SJCRH30 (cell line): ENCODE results near the gene RUFY1. TPM values are rescaled to one million over a fixed set of nuclear protein-coding genes. Genes with fewer than 3 reads are reported as not detected.
A peak's percentile ranks its signal among the peaks of the same experiment; 100 is the strongest.

Experiments used
- DNase-seq, 2 experiments: peaks; one replicate each; pipeline ENCODE4 v3.0.0-alpha.2; 2015 to 2020
- H3K27ac ChIP-seq: fragments of 250-450 bp; sonication (Bioruptor Pico); 2 replicates; pipeline ENCODE4 v1.5.1; 2020; ENCODE audit warnings: mild to moderate bottlenecking, moderate library complexity
- H3K27me3 ChIP-seq: fragments of 250-450 bp; sonication (Bioruptor Pico); 2 replicates; pipeline ENCODE4 v1.5.1; 2020; ENCODE audit warnings: mild to moderate bottlenecking, moderate library complexity
- H3K36me3 ChIP-seq: fragments of 250-450 bp; sonication (Bioruptor Pico); 2 replicates; pipeline ENCODE4 v1.5.1; 2020; ENCODE audit warnings: mild to moderate bottlenecking, moderate library complexity
- H3K4me1 ChIP-seq: fragments of 250-450 bp; sonication (Bioruptor Pico); 2 replicates; pipeline ENCODE4 v1.5.1; 2020; ENCODE audit warnings: mild to moderate bottlenecking, moderate library complexity
- H3K4me3 ChIP-seq: fragments of 250-450 bp; sonication (Bioruptor Pico); 2 replicates; pipeline ENCODE4 v1.5.1; 2020; ENCODE audit warnings: mild to moderate bottlenecking, moderate library complexity
- H3K9me3 ChIP-seq: fragments of 250-450 bp; sonication (Bioruptor Pico); replicated peaks from 2 replicates; pipeline ENCODE4 v1.5.1; 2020; ENCODE audit warnings: mild to moderate bottlenecking, moderate library complexity
- total RNA-seq: library from RNA; depleted of rRNA; stranded (reverse); fragments of >200 nt; shearing (Covaris generic); gene quantifications from 2 replicates; pipeline ENCODE4 v1.2.3, GENCODE V29; 2014

The RUFY1 gene
- total RNA-seq, 1 experiment from 2014 or later = 25.7 TPM

DNA sequence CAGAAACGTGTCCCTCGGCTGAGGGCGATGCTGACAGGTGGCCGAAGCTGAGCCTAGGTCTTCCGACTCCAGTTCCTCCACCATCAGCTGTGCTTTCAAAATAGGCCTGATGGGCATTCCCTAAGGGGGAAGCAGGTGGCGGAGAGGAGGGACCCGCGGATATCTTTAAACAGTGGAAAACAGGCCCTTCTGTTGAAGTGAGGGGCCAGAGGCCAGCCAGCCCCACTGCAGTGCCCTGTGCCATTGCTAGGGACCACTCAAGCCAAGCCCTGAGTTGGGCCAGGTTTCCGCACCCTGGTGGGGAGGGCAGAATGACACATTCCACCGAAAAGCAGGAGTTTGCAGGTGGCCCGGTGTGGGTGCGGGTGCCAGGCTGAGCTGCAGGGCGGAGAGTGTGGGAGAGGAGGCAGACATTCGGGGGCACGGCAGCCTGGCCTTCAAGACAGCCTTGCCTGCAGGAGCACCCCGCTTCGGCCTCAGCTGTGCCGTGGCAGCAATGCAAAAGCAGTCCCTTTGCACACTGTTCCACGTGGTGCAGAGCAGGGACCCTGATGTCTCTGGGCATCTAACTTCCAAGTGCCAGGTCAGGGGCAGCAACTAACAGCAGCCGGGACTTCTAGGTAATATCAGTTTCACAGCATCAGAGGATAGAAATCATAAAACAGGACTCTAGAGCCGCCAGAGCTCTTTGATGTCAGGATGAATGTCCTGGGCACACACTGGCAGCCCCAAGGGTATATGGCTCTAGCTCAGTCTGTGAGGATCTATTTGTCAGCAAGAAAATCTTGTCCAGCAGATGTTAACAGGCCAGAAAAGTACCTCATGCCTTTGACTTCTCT is 55.9 kb downstream of the RUFY1 start:
- Histone ChIP-seq H3K27me3 (no peaks in the 10 kb centered on the region), H3K4me1 (no peaks in the 10 kb centered on the region), H3K36me3 (peaks cover 40% of the 10 kb centered on the region), H3K9me3 (no peaks in the 10 kb centered on the region), H3K4me3 (no peak overlapping the region), H3K27ac (no peak overlapping the region)
- DNase-seq = peak in 1 of 2 experiments; percentile 35

DNA sequence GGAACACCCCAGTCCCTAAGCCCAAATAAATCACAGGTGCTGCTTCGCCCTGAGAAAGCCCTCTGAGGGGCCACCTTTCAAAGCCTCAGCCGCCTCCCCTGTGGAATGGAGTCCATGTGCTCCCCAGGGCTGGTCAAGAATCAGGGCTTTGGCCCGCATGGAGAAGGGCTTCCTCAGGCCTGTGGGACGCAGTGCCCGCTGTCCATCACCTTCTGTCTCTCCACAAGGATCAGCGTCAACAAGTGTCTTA is 56.5 kb downstream of the RUFY1 start:
- no peak for DNase-seq
- Histone ChIP-seq H3K4me3 (no peak overlapping the region), H3K36me3 (peaks cover 45% of the 10 kb centered on the region), H3K27me3 (no peaks in the 10 kb centered on the region), H3K27ac (no peak overlapping the region), H3K9me3 (no peaks in the 10 kb centered on the region), H3K4me1 (no peaks in the 10 kb centered on the region)

DNA sequence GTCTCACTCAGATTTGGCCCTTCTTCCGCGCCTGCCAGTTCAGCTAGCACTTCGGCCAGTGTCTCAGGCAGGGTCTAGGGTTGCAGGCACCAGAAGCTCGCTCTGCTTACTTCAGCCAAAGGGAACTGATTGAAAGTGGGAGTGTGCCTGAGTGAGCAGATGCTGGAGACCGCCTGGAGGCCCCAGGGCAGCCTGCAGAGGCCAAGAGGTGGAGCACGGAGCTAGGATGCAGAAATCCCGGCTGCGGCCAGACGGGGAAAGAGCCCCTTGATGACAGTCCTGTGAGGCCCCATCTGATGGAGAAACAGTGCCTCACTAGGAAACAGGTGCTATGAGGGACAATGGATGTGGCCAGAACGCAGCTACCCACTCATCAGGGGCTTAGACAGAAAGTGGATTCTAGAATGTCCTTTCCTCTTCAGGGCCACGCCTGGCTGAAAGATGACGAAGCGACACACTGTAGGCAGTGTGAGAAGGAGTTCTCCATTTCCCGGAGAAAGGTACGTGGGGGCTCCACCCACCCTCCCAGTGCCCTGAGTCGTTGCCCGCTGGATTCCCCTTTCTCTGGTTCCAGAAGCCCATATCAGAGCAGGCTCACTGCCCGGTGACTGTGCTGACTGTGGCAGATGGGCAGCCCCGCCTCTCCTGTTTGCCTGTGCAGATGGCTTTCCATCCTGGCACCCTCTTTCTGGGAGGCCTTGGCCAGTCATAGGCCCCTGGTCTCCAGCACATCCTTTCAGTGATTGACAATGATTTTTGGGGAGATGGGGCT is 57.0 kb downstream of the RUFY1 start:
- H3K27me3 ChIP-seq = no peaks in the 10 kb centered on the region
- no peaks in the 10 kb centered on the region for H3K4me1 ChIP-seq
- no peak overlapping the region for H3K4me3 ChIP-seq
- peaks cover 49% of the 10 kb centered on the region for H3K36me3 ChIP-seq
- no peaks in the 10 kb centered on the region for H3K9me3 ChIP-seq
- DNase-seq = no peak
- H3K27ac ChIP-seq = no peak overlapping the region

DNA sequence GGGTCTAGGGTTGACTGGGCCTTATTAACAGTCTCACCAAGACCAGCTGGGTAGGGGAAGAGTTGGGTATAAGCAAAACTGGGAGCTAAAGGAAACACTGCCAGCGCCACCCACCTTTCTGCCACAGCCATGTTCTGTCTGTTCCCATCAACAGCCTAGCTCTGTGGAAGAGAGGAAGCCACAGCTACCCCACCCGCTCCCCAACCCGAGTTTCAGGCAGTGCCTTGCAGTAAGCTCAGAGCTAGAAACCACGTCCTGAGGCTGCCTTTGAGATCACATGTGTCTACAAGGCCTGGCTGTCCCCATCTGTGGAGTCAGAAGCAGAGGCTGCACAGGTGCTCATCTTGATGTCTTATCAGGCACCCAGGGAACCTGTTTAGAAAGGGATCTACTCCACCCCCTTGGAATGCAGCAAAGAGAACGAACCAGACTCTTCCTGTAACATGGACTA is 57.8 kb downstream of the RUFY1 start:
- no peak for DNase-seq
- peaks cover 52% of the 10 kb centered on the region for H3K36me3 ChIP-seq
- H3K27me3 ChIP-seq = no peaks in the 10 kb centered on the region; the same call in 1 of the 2 replicates
- H3K4me3 ChIP-seq = no peak overlapping the region
- H3K9me3 ChIP-seq = no peaks in the 10 kb centered on the region
- no peak overlapping the region for H3K27ac ChIP-seq
- H3K4me1 ChIP-seq = no peaks in the 10 kb centered on the region

DNA sequence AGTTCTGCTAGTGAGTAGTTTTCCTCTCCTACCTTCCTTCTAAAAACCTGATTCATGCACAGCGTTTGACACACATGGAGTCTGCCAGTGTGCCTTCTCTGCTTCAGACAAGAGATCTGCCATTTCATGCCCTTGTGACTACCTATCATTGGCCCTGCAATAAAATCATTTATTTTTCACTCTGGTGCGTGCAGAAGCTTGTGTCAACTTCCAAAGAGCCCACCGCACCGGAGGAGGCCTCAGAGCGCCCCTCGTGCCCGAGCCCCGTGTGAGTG is 59.4 kb downstream of the RUFY1 start:
- DNase-seq = no peak
- H3K4me3 ChIP-seq = no peak overlapping the region
- H3K9me3 ChIP-seq = no peaks in the 10 kb centered on the region
- no peaks in the 10 kb centered on the region for H3K4me1 ChIP-seq
- no peaks in the 10 kb centered on the region; the same call in 1 of the 2 replicates for H3K27me3 ChIP-seq
- no peak overlapping the region for H3K27ac ChIP-seq
- H3K36me3 ChIP-seq = peaks cover 66% of the 10 kb centered on the region

DNA sequence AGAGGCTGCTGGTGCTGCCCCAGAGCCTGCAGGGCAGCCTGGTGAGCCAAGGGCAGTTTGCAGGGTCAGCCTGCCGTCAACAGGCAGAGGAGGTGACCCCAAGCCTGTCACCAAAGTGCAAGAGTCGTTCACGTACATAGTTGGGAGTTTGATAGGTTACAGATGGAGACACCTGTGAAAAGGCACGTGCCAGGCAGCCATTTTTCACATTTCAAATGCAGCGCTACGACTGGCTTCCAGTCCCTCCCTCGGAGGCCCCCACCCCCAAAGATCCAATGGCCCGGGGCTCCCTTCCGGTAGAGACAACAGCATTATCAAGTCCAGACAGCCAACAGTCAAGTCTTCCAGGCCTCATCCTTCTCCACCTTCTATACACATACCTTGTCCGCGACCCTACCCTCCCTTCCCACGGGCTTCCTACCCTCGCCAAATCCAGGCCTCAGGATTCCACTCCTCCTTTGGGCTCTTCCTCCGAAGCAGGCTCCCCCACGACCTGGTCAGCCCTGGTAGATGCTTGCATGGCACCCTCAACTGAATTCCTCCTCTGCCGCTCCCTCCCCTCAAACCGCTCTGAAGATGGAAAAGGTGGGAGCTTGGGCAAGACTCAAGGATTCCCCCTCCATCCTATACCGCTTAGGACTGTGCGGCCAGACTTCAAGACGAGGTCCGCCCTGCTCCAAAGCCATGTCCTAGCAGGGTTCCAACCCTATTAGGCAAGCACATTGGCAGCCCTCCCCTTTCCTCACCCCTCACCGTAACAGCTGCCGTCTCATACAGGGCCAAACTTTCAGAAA is 60.0 kb downstream of the RUFY1 start:
- DNase-seq = peak in 1 of 2 experiments; percentile 30
- Histone ChIP-seq H3K9me3 (no peaks in the 10 kb centered on the region), H3K27me3 (no peaks in the 10 kb centered on the region; the same call in 1 of the 2 replicates), H3K4me1 (no peaks in the 10 kb centered on the region), H3K36me3 (peaks cover 70% of the 10 kb centered on the region), H3K4me3 (no peak overlapping the region), H3K27ac (no peak overlapping the region)

DNA sequence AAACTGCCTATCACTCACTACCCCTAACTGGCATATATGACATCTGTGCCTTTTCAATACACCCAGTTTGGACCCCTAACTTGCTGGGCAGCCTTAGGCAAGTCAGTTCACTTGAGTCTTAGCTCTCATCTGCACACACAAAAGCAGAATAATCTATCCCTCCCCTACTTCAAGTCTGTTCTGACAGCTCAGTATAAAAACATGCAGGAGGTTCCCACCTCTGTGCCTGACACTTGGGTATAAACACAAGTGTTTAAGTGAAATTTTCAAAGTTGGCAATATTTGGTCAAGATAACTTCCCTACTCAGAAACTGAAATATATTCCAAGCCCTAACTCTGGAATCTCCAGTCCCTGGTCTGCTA is 60.5 kb downstream of the RUFY1 start:
- DNase-seq = no peak
- no peak overlapping the region for H3K27ac ChIP-seq

DNA sequence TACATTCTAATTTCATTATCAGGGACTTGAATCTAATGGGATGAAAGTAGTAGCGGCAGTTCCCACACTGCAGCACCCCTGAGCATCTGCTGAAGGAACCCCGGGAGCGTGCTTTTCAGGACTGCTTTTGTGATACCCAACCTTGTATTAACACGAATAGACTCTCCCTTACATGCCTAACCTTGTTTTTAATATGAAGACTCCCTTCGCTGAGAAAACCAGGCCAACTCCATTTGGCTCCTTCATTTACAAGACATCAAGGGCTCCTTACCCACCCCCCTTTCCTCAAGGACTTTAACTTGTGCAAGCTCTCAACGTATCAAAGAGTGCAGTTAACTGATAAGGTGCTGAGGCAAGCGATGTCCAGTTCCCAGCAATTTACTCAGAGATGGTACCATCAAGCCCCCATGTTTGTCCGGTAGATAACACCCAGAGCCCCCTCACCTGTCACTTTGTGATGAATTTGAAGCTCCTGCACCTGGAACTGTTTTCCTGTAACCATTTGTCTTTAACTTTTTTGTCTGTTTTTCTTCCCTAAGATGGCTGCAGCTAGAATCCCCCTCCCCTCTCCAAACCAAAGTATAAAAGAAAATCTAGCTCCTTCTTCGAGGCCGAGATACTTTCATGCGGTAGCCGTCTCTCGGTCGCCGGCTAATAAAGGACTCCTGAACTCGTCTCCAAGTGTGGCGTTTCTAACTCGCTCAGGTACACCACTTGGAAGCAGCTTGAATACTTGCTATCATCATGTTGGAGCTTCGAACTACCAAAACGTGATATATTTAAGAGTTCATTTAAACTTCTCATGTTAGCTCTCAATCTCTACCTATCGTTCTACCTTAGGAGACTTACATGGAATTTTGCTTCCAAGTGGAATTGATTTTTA is 62.5 kb downstream of the RUFY1 start:
- H3K27me3 ChIP-seq = no peaks in the 10 kb centered on the region; the same call in 1 of the 2 replicates
- H3K4me3 ChIP-seq = no peak overlapping the region
- H3K27ac ChIP-seq = no peak overlapping the region
- peak in 1 of 2 experiments; percentile 37 for DNase-seq
- H3K9me3 ChIP-seq = no peaks in the 10 kb centered on the region
- H3K4me1 ChIP-seq = no peaks in the 10 kb centered on the region
- H3K36me3 ChIP-seq = peaks cover 89% of the 10 kb centered on the region

More for the DNA sequence above, 60.5 kb downstream of the RUFY1 start:
- no peaks in the 10 kb centered on the region for H3K4me1 ChIP-seq
- H3K4me3 ChIP-seq = no peak overlapping the region
- no peaks in the 10 kb centered on the region; the same call in 1 of the 2 replicates for H3K27me3 ChIP-seq
- peaks cover 75% of the 10 kb centered on the region for H3K36me3 ChIP-seq
- H3K9me3 ChIP-seq = no peaks in the 10 kb centered on the region

DNA sequence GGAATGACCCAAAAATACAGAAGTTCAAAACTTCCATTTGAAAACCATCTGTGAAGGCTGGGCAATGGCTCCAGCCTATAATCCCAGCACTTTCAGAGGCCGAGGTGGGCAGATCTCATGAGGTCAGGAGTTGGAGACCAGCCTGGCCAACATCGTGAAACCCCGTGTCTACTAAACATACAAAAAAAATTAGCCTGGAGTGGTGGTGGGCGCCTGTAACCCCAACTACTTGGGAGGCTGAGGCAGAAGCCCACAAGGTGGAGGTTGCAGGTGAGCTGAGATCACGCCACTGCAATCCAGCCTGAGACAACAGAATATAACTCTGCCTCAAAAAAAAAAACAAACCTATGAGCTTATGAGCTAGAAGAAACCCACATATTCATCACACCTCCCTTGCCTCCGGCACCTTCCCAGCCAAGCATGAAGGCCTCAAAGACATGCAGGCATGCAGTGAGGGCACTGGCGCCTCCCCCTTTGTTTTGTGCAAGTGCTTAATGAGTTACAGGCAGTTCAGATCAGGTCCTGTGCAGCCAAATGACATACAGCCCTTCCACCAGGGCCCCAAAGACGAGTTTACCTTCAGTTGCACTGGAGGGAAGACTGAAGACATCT is 63.2 kb downstream of the RUFY1 start:
- Histone ChIP-seq H3K4me1 (no peaks in the 10 kb centered on the region), H3K36me3 (peaks cover 92% of the 10 kb centered on the region), H3K27me3 (no peaks in the 10 kb centered on the region; the same call in 1 of the 2 replicates), H3K27ac (no peak overlapping the region), H3K9me3 (no peaks in the 10 kb centered on the region), H3K4me3 (no peak overlapping the region)
- no peak for DNase-seq

DNA sequence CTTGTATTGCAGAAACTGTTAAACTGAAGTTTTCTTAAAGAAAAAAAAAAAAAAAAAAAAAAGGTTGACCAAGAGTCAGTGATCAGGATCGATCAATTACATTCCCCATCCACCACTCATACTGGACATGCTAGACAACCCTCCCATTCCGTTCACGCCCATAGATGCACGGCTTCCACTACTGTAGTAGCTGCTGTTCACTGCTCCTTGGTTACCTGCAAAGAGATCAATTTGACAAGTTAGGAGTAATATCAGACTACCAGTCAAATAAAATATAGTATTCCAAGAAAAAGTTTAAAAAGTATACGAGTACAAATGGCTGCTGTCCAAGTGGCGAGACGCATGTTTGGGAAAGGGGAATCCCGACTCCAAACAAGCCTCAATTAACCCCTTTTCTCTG is 64.4 kb downstream of the RUFY1 start:
- H3K4me3 ChIP-seq = no peak overlapping the region
- H3K27me3 ChIP-seq = no peaks in the 10 kb centered on the region; the same call in 1 of the 2 replicates
- H3K4me1 ChIP-seq = no peaks in the 10 kb centered on the region
- H3K9me3 ChIP-seq = no peaks in the 10 kb centered on the region
- H3K36me3 ChIP-seq = peaks cover 97% of the 10 kb centered on the region
- H3K27ac ChIP-seq = no peak overlapping the region
- no peak for DNase-seq

DNA sequence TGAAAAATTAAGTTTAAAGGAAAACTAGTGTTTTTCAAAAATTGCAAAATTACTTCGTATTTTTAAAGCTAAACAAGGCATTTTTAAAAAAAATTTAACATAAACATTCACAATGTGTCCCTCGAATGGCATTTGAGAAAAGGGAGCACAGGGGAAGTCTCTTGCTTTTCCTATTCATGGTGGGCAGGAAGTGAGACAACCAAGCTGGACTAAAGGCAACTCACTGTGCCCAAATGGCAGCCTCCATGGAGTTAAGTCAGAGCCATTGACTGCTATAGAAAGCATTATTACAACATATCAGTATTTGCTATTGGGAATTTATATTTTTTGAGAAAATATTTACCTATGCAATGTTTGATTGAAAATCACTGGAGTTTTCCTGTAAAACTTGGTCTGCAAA is 64.8 kb downstream of the RUFY1 start:
- DNase-seq = no peak
- Histone ChIP-seq H3K36me3 (peaks cover 97% of the 10 kb centered on the region), H3K4me1 (no peaks in the 10 kb centered on the region), H3K9me3 (no peaks in the 10 kb centered on the region), H3K4me3 (no peak overlapping the region), H3K27me3 (no peaks in the 10 kb centered on the region; the same call in 1 of the 2 replicates), H3K27ac (no peak overlapping the region)

DNA sequence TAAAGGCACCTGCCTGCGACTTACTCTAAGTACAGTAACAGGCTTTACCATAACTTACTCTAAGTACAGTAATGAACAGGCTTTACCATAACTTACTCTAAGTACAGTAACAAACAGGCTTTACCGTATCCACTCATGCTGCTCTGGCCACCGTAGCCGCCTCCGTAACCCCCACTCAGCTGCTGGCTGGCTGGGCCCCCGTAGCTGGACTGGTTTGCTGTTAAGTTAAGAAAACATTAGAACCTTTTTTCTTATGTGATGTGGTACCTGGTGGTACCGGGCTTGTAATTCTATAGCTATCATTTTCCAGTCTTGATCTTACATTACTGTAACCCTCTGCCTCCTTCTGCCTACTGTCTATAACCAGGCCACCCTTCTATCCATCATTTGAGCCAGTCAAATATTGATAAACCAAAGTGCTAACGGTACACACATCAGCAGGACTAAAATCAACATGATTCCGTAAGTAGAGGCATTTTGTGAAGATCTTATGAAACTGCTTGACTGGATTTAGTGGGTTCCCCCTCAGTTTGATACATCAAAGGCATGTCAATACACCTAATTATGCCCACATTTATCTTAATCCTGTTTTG is 65.7 kb downstream of the RUFY1 start:
- Histone ChIP-seq H3K27ac (no peak overlapping the region), H3K4me3 (no peak overlapping the region), H3K27me3 (no peaks in the 10 kb centered on the region; the same call in 1 of the 2 replicates), H3K4me1 (no peaks in the 10 kb centered on the region), H3K36me3 (peaks cover 98% of the 10 kb centered on the region), H3K9me3 (no peaks in the 10 kb centered on the region)
- DNase-seq = no peak

DNA sequence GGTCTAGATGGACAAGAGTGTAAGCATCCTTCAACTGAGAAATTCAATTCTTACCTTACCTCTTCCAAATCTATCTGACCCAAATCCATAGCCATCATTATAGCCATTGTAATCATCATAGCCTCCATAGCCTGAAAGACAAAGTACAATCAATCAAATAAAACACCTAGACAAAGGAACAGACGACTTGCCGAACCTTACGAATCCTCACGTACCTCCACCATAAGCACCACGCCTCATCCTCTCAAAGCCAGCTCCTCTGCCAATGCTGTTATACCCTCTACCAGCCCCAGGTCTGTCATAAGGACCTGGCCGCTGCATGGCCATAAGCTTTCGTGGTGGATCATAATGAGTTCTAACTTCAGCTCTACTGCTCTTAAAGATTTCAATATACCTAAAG is 67.6 kb downstream of the RUFY1 start:
- H3K36me3 ChIP-seq = peaks cover 98% of the 10 kb centered on the region
- H3K27me3 ChIP-seq = no peaks in the 10 kb centered on the region
- no peaks in the 10 kb centered on the region for H3K9me3 ChIP-seq
- no peak for DNase-seq
- no peaks in the 10 kb centered on the region for H3K4me1 ChIP-seq
- no peak overlapping the region for H3K27ac ChIP-seq
- no peak overlapping the region for H3K4me3 ChIP-seq
